Measurements from ENCODE around the gene XK. TPM values are rescaled to one million over a fixed set of nuclear protein-coding genes. Genes with fewer than 3 reads are reported as not detected.

Gene XK
- total RNA-seq (2012; rRNA removed) (under 0.01 TPM in 2 replicates), polyA plus RNA-seq (2012; rRNA removed) (0.02 and 0.03 TPM in 2 replicates), Bru-seq, nascent RNA (percentile 12 among the genes with signal in this experiment), BruChase-seq, experiment 1, labeled RNA remaining after a 6-hour chase (percentile 15 among the genes with signal in this experiment), BruChase-seq, experiment 2, labeled RNA remaining after a 2-hour chase (percentile 21 among the genes with signal in this experiment)
- 0.01 and 0.08 TPM in 2 replicates for polyA plus RNA-seq (2012; cell fraction: cytosol; rRNA removed)
- 0.01 TPM in 1 of 2 replicates, not detected in the other for polyA plus RNA-seq (2012; cell fraction: nucleus; rRNA removed; ENCODE audit: low replicate concordance)
- long read RNA-seq = 0 reads

- H3K18ac ChIP-seq (ENCODE audit: low read depth, low read length) = no peak within 1 kb of the TSS
- H3K4me3 ChIP-seq (ENCODE audit: insufficient read depth, low read depth, low read length) = peak within 1 kb of the TSS; percentile 42
- H2AFZ ChIP-seq (replicated peaks; ENCODE audit: low read length, poor library complexity) = peak within 1 kb of the TSS; percentile 86
- no peak within 1 kb of the TSS for H2AK5ac ChIP-seq (ENCODE audit: low read depth, low read length)
- H3K79me1 ChIP-seq (ENCODE audit: low read depth in 1 of 2, low read length in 2 of 2) = no peaks in the 10 kb centered on the region
- ATAC-seq (ENCODE audit: low read depth) (peak; percentile 86), DNase-seq (no peak)
- H4K5ac ChIP-seq (ENCODE audit: low read depth, low read length) = no peak within 1 kb of the TSS
- no peak within 1 kb of the TSS for H3K9ac ChIP-seq (ENCODE audit: low read depth, low read length)
- no peak within 1 kb of the TSS for H2BK5ac ChIP-seq (ENCODE audit: low read depth, low read length, poor library complexity, severe bottlenecking)
- dilution Hi-C loops (cut with HindIII; ENCODE audit: low sequenced_read_pairs, unreplicated experiment) (no loop called here), intact Hi-C loops (cut with micrococcal nuclease) (no loop called here), in situ Hi-C loops (cut with MboI; ENCODE audit: low sequenced_read_pairs) (no loop called here)
- WGBS, 2 experiments (ENCODE audit: extremely low coverage in 2 of 2, insufficient read length in 1 of 2) = 35% methylated on average over 44 of the region's 100 CpGs; no CpG with 5 or more reads in 1 of the 2 experiments
- H3K27me3 ChIP-seq (ENCODE audit: control insufficient read depth, insufficient read depth, low read length) = peaks cover 2% of the 10 kb centered on the region; the same call in 1 of the 2 replicates
- no peak within 1 kb of the TSS for H3K14ac ChIP-seq (replicated peaks; ENCODE audit: low read depth, low read length)
- H3K23ac ChIP-seq (ENCODE audit: low read depth, low read length) = no peak within 1 kb of the TSS
- no peak within 1 kb of the TSS for H4K8ac ChIP-seq (ENCODE audit: low read depth in 2 of 2, low read length in 2 of 2)
- ChIA-PET CTCF (no interaction called here), POLR2A (ENCODE audit: unreplicated experiment) (no interaction called here)
- no peak within 1 kb of the TSS; the same call in 2 of the 3 replicates for H2BK15ac ChIP-seq (ENCODE audit: low read depth, low read length)
- H3K36me3 ChIP-seq (ENCODE audit: control insufficient read depth, insufficient read depth, low read length) = no peaks in the 10 kb centered on the region
- H2BK120ac ChIP-seq (ENCODE audit: low read depth, low read length) = no peak within 1 kb of the TSS
- H2BK20ac ChIP-seq (ENCODE audit: low read depth, low read length) = peak within 1 kb of the TSS; percentile 45; the same call in 1 of the 2 replicates
- no peak for TF ChIP-seq RCOR1 (IDR thresholded peaks at IDR 0.05; ENCODE audit: insufficient replicate concordance, low read length)
- TF ChIP-seq CEBPB (IDR thresholded peaks at IDR 0.05; ENCODE audit: low read depth, low read length) = no peak
- TF ChIP-seq CHD1 (IDR thresholded peaks at IDR 0.05; ENCODE audit: low read depth, low read length) = no peak
- no peak for TF ChIP-seq SMC3 (IDR thresholded peaks at IDR 0.05; ENCODE audit: low read depth, low read length)
- no peak for TF ChIP-seq ELK1 (IDR thresholded peaks at IDR 0.05; ENCODE audit: borderline replicate concordance, low read depth, low read length)
- TF ChIP-seq RAD21 (IDR thresholded peaks at IDR 0.05; ENCODE audit: low read length) = no peak
- no peak for TF ChIP-seq BHLHE40 (IDR thresholded peaks at IDR 0.05; ENCODE audit: low read depth, low read length)
- H3K9me3 ChIP-seq (ENCODE audit: control insufficient read depth, insufficient read depth, low read length) = no peaks in the 10 kb centered on the region
- H4K91ac ChIP-seq (ENCODE audit: insufficient read depth, low read depth, low read length) = no peak within 1 kb of the TSS
- H3K9me1 ChIP-seq (ENCODE audit: insufficient read depth, low read length) = no peaks in the 10 kb centered on the region
- H3K4me2 ChIP-seq (ENCODE audit: low read depth, low read length) = peak within 1 kb of the TSS; percentile 78; the same call in 1 of the 2 replicates
- peak within 1 kb of the TSS; percentile 5 for H2AK9ac ChIP-seq (replicated peaks; ENCODE audit: low read depth, low read length, poor library complexity)
- H3K4ac ChIP-seq (ENCODE audit: low read depth, low read length) = no peak within 1 kb of the TSS
- H3K27ac ChIP-seq (ENCODE audit: insufficient read depth, low read length) = no peak within 1 kb of the TSS
- no TSS peak for BruUV-seq (replicated peaks)
- no peaks in the 10 kb centered on the region for H3K4me1 ChIP-seq (ENCODE audit: control insufficient read depth, insufficient read depth, low read length)
- no peak within 1 kb of the TSS for H3K56ac ChIP-seq (ENCODE audit: extremely low read depth, insufficient read depth, low read length)
- no peaks in the 10 kb centered on the region for H4K20me1 ChIP-seq (ENCODE audit: insufficient read depth, low read length)
Observed at GRCh38 chrX:37685381-37686359, at the start of gene XK. Gene XK (plus strand): TSS chrX:37685791. CDS start chrX:37685962, 171 bp downstream.
